SK-N-SH (cell line): Measurements from ENCODE around the gene TMEM184C. TPM values are rescaled to one million over a fixed set of nuclear protein-coding genes. Genes with fewer than 3 reads are reported as not detected.

Source experiments
- CTCF ChIA-PET: fragments of 300-600, 350-600 bp; formaldehyde crosslinking; extraction: SDS; loops from one replicate; lab custom pipeline; 2021; lab: Yijun Ruan, JAX
- POLR2A ChIA-PET: fragments of 350-600 bp; sonication (Branson Sonifier 250); formaldehyde crosslinking; extraction: SDS; loops from one replicate; lab custom pipeline; 2020; ENCODE audit warnings: antibody characterized with exemption, inconsistent platforms; lab: Yijun Ruan, JAX
- DNase-seq: peaks from one replicate; pipeline ENCODE4 v3.0.0; 2012
- H2AFZ ChIP-seq: fragments of 200-600 bp; sonication (generic); 2 replicates; pipeline ENCODE4 v1.8.1; 2016; ENCODE audit warnings: antibody characterized with exemption, mild to moderate bottlenecking, low read depth
- H3F3A ChIP-seq: fragments of 200-600 bp; sonication (generic); replicated peaks from 2 replicates; pipeline ENCODE3; 2016; ENCODE audit warnings: antibody characterized with exemption, mild to moderate bottlenecking; ENCODE audit not compliant: insufficient read depth
- H3K27ac ChIP-seq, 2 experiments: fragments of 200-500 bp in 1 of 2; fragments of 200-600 bp in 1 of 2; sonication (Bioruptor generic) in 1 of 2; sonication (generic), shearing (Covaris generic) in 1 of 2; 2 replicates each; pipeline versions ENCODE4 v1.5.1 to v1.6.1; 2014 to 2016; ENCODE audit warnings: low read depth in 2 of 2, inconsistent platforms in 1 of 2, low read length in 1 of 2, mild to moderate bottlenecking in 1 of 2, mixed read lengths in 1 of 2
- H3K27me3 ChIP-seq: fragments of 200-600 bp; sonication (generic), shearing (Covaris generic); 2 replicates; pipeline ENCODE4 v1.6.1; 2016; ENCODE audit warnings: mixed run types; ENCODE audit not compliant: insufficient read depth
- H3K36me3 ChIP-seq, 2 experiments: fragments of 200-500 bp in 1 of 2; fragments of 200-600 bp in 1 of 2; sonication (Bioruptor generic) in 1 of 2; sonication (generic) in 1 of 2; replicated peaks in 1 of 2; 2 replicates each; pipeline versions ENCODE3 to v1.5.1; 2014 to 2016; ENCODE audit warnings: low read length in 1 of 2, mild to moderate bottlenecking in 1 of 2; ENCODE audit not compliant: insufficient read depth in 2 of 2, control insufficient read depth in 1 of 2
- H3K4me1 ChIP-seq, 2 experiments: fragments of 200-500 bp in 1 of 2; fragments of 200-600 bp in 1 of 2; sonication (Bioruptor generic) in 1 of 2; sonication (generic), shearing (Covaris generic) in 1 of 2; 2 replicates each; pipeline versions ENCODE4 v1.5.1 to v1.6.1; 2014 to 2016; ENCODE audit warnings: low read depth in 1 of 2, low read length in 1 of 2, mixed run types in 1 of 2; ENCODE audit not compliant: insufficient read depth in 2 of 2, control insufficient read depth in 1 of 2
- H3K4me2 ChIP-seq: fragments of 200-600 bp; sonication (generic), shearing (Covaris generic); 2 replicates; pipeline ENCODE4 v1.6.1; 2017; ENCODE audit warnings: mixed run types
- H3K4me3 ChIP-seq, 2 experiments: fragments of 200-500 bp in 1 of 2; fragments of 200-600 bp in 1 of 2; sonication (Bioruptor generic) in 1 of 2; sonication (generic), shearing (Covaris generic) in 1 of 2; 2 replicates each; pipeline versions ENCODE4 v1.5.1 to v1.8.1; 2014 to 2016; ENCODE audit warnings: low read depth in 2 of 2, inconsistent platforms in 1 of 2, low read length in 1 of 2, mild to moderate bottlenecking in 1 of 2, mixed read lengths in 1 of 2, moderate library complexity in 1 of 2
- H3K79me2 ChIP-seq: fragments of 200-600 bp; sonication (generic); 2 replicates; pipeline ENCODE4 v1.8.1; 2017; ENCODE audit warnings: mild to moderate bottlenecking; ENCODE audit not compliant: insufficient read depth
- H3K9ac ChIP-seq: fragments of 200-600 bp; sonication (generic); 2 replicates; pipeline ENCODE4 v1.6.1; 2017; ENCODE audit warnings: mixed run types
- H3K9me2 ChIP-seq: fragments of 200-600 bp; sonication (generic); 2 replicates; pipeline ENCODE4 v1.6.1; 2017; ENCODE audit warnings: mixed run types
- H3K9me3 ChIP-seq: fragments of 200-600 bp; sonication (generic); 2 replicates; pipeline ENCODE4 v1.6.1; 2017; ENCODE audit warnings: mixed run types, mild to moderate bottlenecking, moderate library complexity
- H4K20me1 ChIP-seq: fragments of 200-600 bp; sonication (generic); 2 replicates; pipeline ENCODE4 v1.6.1; 2017; ENCODE audit warnings: mild to moderate bottlenecking, mixed run types; ENCODE audit not compliant: insufficient read depth
- EZH2phosphoT487 ChIP-seq: fragments of 200-600 bp; sonication (generic); IDR thresholded peaks from 2 replicates; pipeline ENCODE4 v1.6.1; 2017; ENCODE audit warnings: low read depth, mixed run types, mild to moderate bottlenecking, antibody characterized with exemption, moderate library complexity, borderline replicate concordance
- FOSL2 ChIP-seq: IDR thresholded peaks from 2 replicates; pipeline ENCODE4 v1.4.0; 2012; ENCODE audit warnings: low read depth, mild to moderate bottlenecking, moderate library complexity, borderline replicate concordance
- FOXJ3 ChIP-seq: sonication (generic); formaldehyde crosslinking; IDR thresholded peaks from 2 replicates; pipeline ENCODE4 v1.5.1; 2020; ENCODE audit warnings: mild to moderate bottlenecking, missing genetic modification reagents
- FOXM1 ChIP-seq: IDR thresholded peaks from 2 replicates; pipeline ENCODE4 v1.4.0; 2012; ENCODE audit warnings: low read depth, mild to moderate bottlenecking
- GATA2 ChIP-seq: sonication (generic); formaldehyde crosslinking; IDR thresholded peaks from 2 replicates; pipeline ENCODE4 v1.5.0; 2020; ENCODE audit warnings: mild to moderate bottlenecking, missing genetic modification reagents
- IRF3 ChIP-seq: fragments of 150-350 bp; IDR thresholded peaks from 2 replicates; pipeline ENCODE4 v1.6.1; 2016; ENCODE audit warnings: mild to moderate bottlenecking, low read depth, low read length
- JUND ChIP-seq: IDR thresholded peaks from 2 replicates; pipeline ENCODE4 v1.4.0; 2012
- MAX ChIP-seq: IDR thresholded peaks from 2 replicates; pipeline ENCODE4 v1.4.0; 2012; ENCODE audit warnings: low read depth
- MXI1 ChIP-seq: IDR thresholded peaks from 2 replicates; pipeline ENCODE4 v1.6.1; 2012; ENCODE audit warnings: mild to moderate bottlenecking, low read depth, low read length, improper control_type of control experiment
- NFIC ChIP-seq: IDR thresholded peaks from 2 replicates; pipeline ENCODE4 v1.4.0; 2012; ENCODE audit warnings: borderline replicate concordance
- NRF1 ChIP-seq: IDR thresholded peaks from 2 replicates; pipeline ENCODE4 v1.6.1; 2012; ENCODE audit warnings: low read depth, mild to moderate bottlenecking, low read length
- PBX3 ChIP-seq: IDR thresholded peaks from 2 replicates; pipeline ENCODE4; 2012
- POLR2AphosphoS5 ChIP-seq: IDR thresholded peaks from 2 replicates; pipeline ENCODE4 v1.6.1; 2012; ENCODE audit warnings: low read depth, low read length
- RCOR1 ChIP-seq: fragments of 150-350 bp; IDR thresholded peaks from 2 replicates; pipeline ENCODE4 v1.6.1; 2017; ENCODE audit warnings: antibody characterized with exemption, low read length
- REST ChIP-seq: IDR thresholded peaks from 2 replicates; pipeline ENCODE4 v1.6.1; 2012; ENCODE audit warnings: mild to moderate bottlenecking, low read depth, low read length, moderate library complexity
- RXRA ChIP-seq: IDR thresholded peaks from 2 replicates; pipeline ENCODE4 v1.4.0; 2012; ENCODE audit warnings: low read depth, mild to moderate bottlenecking, borderline replicate concordance
- SIN3A ChIP-seq: IDR thresholded peaks from 2 replicates; pipeline ENCODE4 v1.6.1; 2012; ENCODE audit warnings: low read depth, mild to moderate bottlenecking, low read length, moderate library complexity, borderline replicate concordance
- TAF1 ChIP-seq: IDR thresholded peaks from 2 replicates; pipeline ENCODE4 v1.6.1; 2012; ENCODE audit warnings: low read depth, mild to moderate bottlenecking, low read length, moderate library complexity, borderline replicate concordance
- TCF12 ChIP-seq: IDR thresholded peaks from 2 replicates; pipeline ENCODE4 v1.4.0; 2012
- TEAD4 ChIP-seq: IDR thresholded peaks from 2 replicates; pipeline ENCODE4 v1.4.0; 2012; ENCODE audit warnings: mild to moderate bottlenecking, borderline replicate concordance; ENCODE audit not compliant: insufficient read depth
- USF2 ChIP-seq: fragments of 150-350 bp; IDR thresholded peaks from 2 replicates; pipeline ENCODE4 v1.6.1; 2017; ENCODE audit warnings: antibody characterized with exemption, low read length, low read depth, borderline replicate concordance
- YY1 ChIP-seq: IDR thresholded peaks from 2 replicates; pipeline ENCODE4 v1.4.0; 2012; ENCODE audit warnings: low read depth, mild to moderate bottlenecking
- whole genome bisulfite sequencing: methylation state at CpG from one replicate; pipeline ENCODE4 v1.1.6; 2017; ENCODE audit warnings: low lambda C conversion rate; 5-methylcytosine and 5-hydroxymethylcytosine counted together
- polyA plus RNA-seq, 3 experiments: library from polyadenylated mRNA; depleted of rRNA; stranded (reverse); fragments of >200 nt; gene quantifications; 2 replicates each; pipeline ENCODE4 v1.2.3, GENCODE V29; 2012

The TMEM184C gene
- polyA plus RNA-seq, 1 of the 3 experiments (the other 2 are of a cell fraction), result 17.5 TPM

- no peaks in the 10 kb centered on the region for H3K79me2 ChIP-seq
- no peak overlapping the region for H3K27ac ChIP-seq
- no peaks in the 10 kb centered on the region for H4K20me1 ChIP-seq
- no peak overlapping the region for H3K9ac ChIP-seq
- no peak overlapping the region for H2AFZ ChIP-seq
- no peak for DNase-seq
- H3K27me3 ChIP-seq, result no peaks in the 10 kb centered on the region
- H3K4me2 ChIP-seq, result no peak overlapping the region
- H3K4me1 ChIP-seq, result peaks cover 2 to 6% of the 10 kb centered on the region in 2 experiments; a peak in 2 of 4 replicates
- peaks cover 7% of the 10 kb centered on the region for H3F3A ChIP-seq
- no peak overlapping the region for H3K4me3 ChIP-seq
- POLR2A ChIA-PET, result no interaction called here
- H3K36me3 ChIP-seq, result no peaks in the 10 kb centered on the region
- no peaks in the 10 kb centered on the region for H3K9me3 ChIP-seq
- H3K9me2 ChIP-seq, result no peaks in the 10 kb centered on the region
- CTCF ChIA-PET, result interaction anchor here (1.0 kb wide), 1 partner anchor 7 kb away, joined by 3 read pairs; no protein-coding TSS in a partner anchor
- TF ChIP-seq RCOR1 (no peak), IRF3 (no peak), GATA2 (CRISPR knock-in tag) (no peak), NFIC (no peak), JUND (no peak), SIN3A (no peak), TAF1 (no peak), NRF1 (no peak), EZH2phosphoT487 (no peak)
Measured at GRCh38 chr4:147582386-147583060, 34.7 kb upstream of the TMEM184C start.

GRCh38 chr4:147583876-147584275 is 33.3 kb upstream of the TMEM184C start:
- H3K79me2 ChIP-seq, result no peaks in the 10 kb centered on the region
- H3K4me3 ChIP-seq, result no peak overlapping the region
- no peaks in the 10 kb centered on the region for H3K9me3 ChIP-seq
- H4K20me1 ChIP-seq, result no peaks in the 10 kb centered on the region
- H3K9ac ChIP-seq, result no peak overlapping the region
- H3K4me2 ChIP-seq, result no peak overlapping the region
- ChIA-PET POLR2A (no interaction called here), CTCF (interaction anchor here (0.9 to 1.4 kb wide), 2 partner anchors 65 to 473 kb away, joined by 3 to 4 read pairs; no protein-coding TSS in a partner anchor)
- H3K4me1 ChIP-seq, result peaks cover 0 to 6% of the 10 kb centered on the region in 2 experiments; a peak in 2 of 4 replicates
- 86% methylated on average over 1 of the region's 1 CpG for WGBS
- no peak overlapping the region for H3K27ac ChIP-seq
- no peaks in the 10 kb centered on the region for H3K9me2 ChIP-seq
- no peaks in the 10 kb centered on the region for H3K36me3 ChIP-seq
- no peak overlapping the region for H2AFZ ChIP-seq
- H3K27me3 ChIP-seq, result no peaks in the 10 kb centered on the region
- TF ChIP-seq RCOR1 (no peak), YY1 (no peak), TEAD4 (no peak), TCF12 (no peak), POLR2AphosphoS5 (no peak), FOXJ3 (CRISPR knock-in tag) (no peak), MAX (no peak), NFIC (no peak), USF2 (no peak), MXI1 (no peak), PBX3 (no peak), FOXM1 (no peak), REST (no peak), FOSL2 (no peak), RXRA (no peak)
- DNase-seq, result no peak
- no peaks in the 10 kb centered on the region for H3F3A ChIP-seq
